Large intestine (tissue), 3 donors: ENCODE data around the gene CEP85. TPM values are rescaled to one million over a fixed set of nuclear protein-coding genes. Genes with fewer than 3 reads are reported as not detected.
A peak's percentile ranks its signal among the peaks of the same experiment; 100 is the strongest.
"Not testable (repeated sequence)": the region's sequence is repeated elsewhere in the genome, so short reads cannot be mapped to it uniquely, and the experiment has no call there.

Experiments
- DNase-seq, 2 donors: peaks; one replicate each; pipeline versions ENCODE4 v3.0.0 to v3.0.0-alpha.2; 2013
- H3K27ac ChIP-seq: one replicate; pipeline ENCODE4 v1.5.1; 2013; ENCODE audit warnings: low read length
- H3K27me3 ChIP-seq: 2 replicates; pipeline ENCODE4 v1.6.1; 2013; ENCODE audit warnings: low read length; ENCODE audit not compliant: control insufficient read depth, insufficient read depth
- H3K36me3 ChIP-seq: 2 replicates; pipeline ENCODE4 v1.6.1; 2013; ENCODE audit warnings: low read length; ENCODE audit not compliant: control insufficient read depth, insufficient read depth
- H3K4me1 ChIP-seq: one replicate; pipeline ENCODE4 v1.6.1; 2013; ENCODE audit warnings: low read length; ENCODE audit not compliant: control insufficient read depth, insufficient read depth
- H3K4me3 ChIP-seq: one replicate; pipeline ENCODE4 v1.5.1; 2013; ENCODE audit warnings: low read length
- H3K9me3 ChIP-seq: one replicate; pipeline ENCODE4 v1.6.1; 2013; ENCODE audit warnings: mild to moderate bottlenecking, low read depth, low read length, moderate library complexity; ENCODE audit not compliant: control insufficient read depth
- WGBS: methylation state at CpG from one replicate; pipeline ENCODE4 v1.1.5; 2013; ENCODE audit warnings: low lambda C conversion rate; ENCODE audit not compliant: insufficient coverage; 5-methylcytosine and 5-hydroxymethylcytosine counted together
- polyA plus RNA-seq: library from polyadenylated mRNA; unstranded; fragments of 120-200 nt; gene quantifications from one replicate; pipeline ENCODE4 v1.2.1, GENCODE V29; 2013

The CEP85 gene
- polyA plus RNA-seq, 1 donor = 11.7 TPM

- Histone ChIP-seq H3K27me3 (peaks cover 10% of the 10 kb centered on the region), H3K4me3 (no peak overlapping the region), H3K4me1 (peaks cover 5% of the 10 kb centered on the region), H3K9me3 (peaks cover 2% of the 10 kb centered on the region), H3K27ac (no peak overlapping the region), H3K36me3 (no peaks in the 10 kb centered on the region)
- no CpG with 5 or more reads among the region's 2 CpGs for WGBS
- no peak for DNase-seq
Measured at GRCh38 chr1:26221094-26221493, 12.9 kb upstream of the CEP85 start.

- Histone ChIP-seq H3K36me3 (no peaks in the 10 kb centered on the region), H3K27me3 (peaks cover 14% of the 10 kb centered on the region), H3K27ac (peak overlapping the region; percentile 30), H3K9me3 (peaks cover 2% of the 10 kb centered on the region), H3K4me1 (peaks cover 5% of the 10 kb centered on the region), H3K4me3 (peak overlapping the region; percentile 69)
- DNase-seq = peak in 1 of 2 donors; percentile 31
- WGBS = no CpG with 5 or more reads among the region's 7 CpGs
Measured at GRCh38 chr1:26224606-26225005, 9.4 kb upstream of the CEP85 start.

GRCh38 chr1:26225033-26225831 is 8.8 kb upstream of the CEP85 start:
- WGBS = no CpG with 5 or more reads among the region's 50 CpGs
- H3K9me3 ChIP-seq = peaks cover 2% of the 10 kb centered on the region

GRCh38 chr1:26230682-26231081 is 3.3 kb upstream of the CEP85 start:
- not testable (repeated sequence) for DNase-seq, H3K27ac ChIP-seq, H3K27me3 ChIP-seq, H3K4me3 ChIP-seq, H3K9me3 ChIP-seq, H3K36me3 ChIP-seq
- peaks cover 10% of the 10 kb centered on the region for H3K4me1 ChIP-seq
- 100% methylated on average over 1 of the region's 2 CpGs for WGBS

More at GRCh38 chr1:26225033-26225831, 8.8 kb upstream of the CEP85 start:
- peak overlapping the region; percentile 77 for H3K27ac ChIP-seq
- H3K4me3 ChIP-seq = peak overlapping the region; percentile 69
- peaks cover 14% of the 10 kb centered on the region for H3K27me3 ChIP-seq
- H3K4me1 ChIP-seq = peaks cover 5% of the 10 kb centered on the region
- no peaks in the 10 kb centered on the region for H3K36me3 ChIP-seq
- peak; percentile 89 to 94 for DNase-seq

- H3K4me3 ChIP-seq = peak overlapping the region; percentile 65
- no CpG with 5 or more reads among the region's 30 CpGs for WGBS
- H3K4me1 ChIP-seq = peaks cover 8% of the 10 kb centered on the region
- H3K27me3 ChIP-seq = no peaks in the 10 kb centered on the region
- H3K9me3 ChIP-seq = no peaks in the 10 kb centered on the region
- no peaks in the 10 kb centered on the region for H3K36me3 ChIP-seq
- H3K27ac ChIP-seq = peak overlapping the region; percentile 89
- DNase-seq = peak in 1 of 2 donors; percentile 61
Measured at GRCh38 chr1:26234644-26235370, 807 bp downstream of the CEP85 start.

- no peak overlapping the region for H3K4me3 ChIP-seq
- no peaks in the 10 kb centered on the region for H3K27me3 ChIP-seq
- WGBS = 90% methylated on average over 3 of the region's 6 CpGs
- H3K9me3 ChIP-seq = no peaks in the 10 kb centered on the region
- no peak for DNase-seq
- peaks cover 8% of the 10 kb centered on the region for H3K4me1 ChIP-seq
- no peaks in the 10 kb centered on the region for H3K36me3 ChIP-seq
- no peak overlapping the region for H3K27ac ChIP-seq
Measured at GRCh38 chr1:26237230-26237966, 3.4 kb downstream of the CEP85 start.

GRCh38 chr1:26239936-26240335 is 5.9 kb downstream of the CEP85 start:
- no peaks in the 10 kb centered on the region for H3K27me3 ChIP-seq
- no peak overlapping the region for H3K27ac ChIP-seq
- H3K4me3 ChIP-seq = no peak overlapping the region
- no CpG with 5 or more reads among the region's 4 CpGs for WGBS
- H3K36me3 ChIP-seq = peaks cover 6% of the 10 kb centered on the region
- no peak for DNase-seq
- no peaks in the 10 kb centered on the region for H3K9me3 ChIP-seq
- peaks cover 4% of the 10 kb centered on the region for H3K4me1 ChIP-seq

- no peaks in the 10 kb centered on the region for H3K27me3 ChIP-seq
- H3K4me1 ChIP-seq = no peaks in the 10 kb centered on the region
- H3K4me3 ChIP-seq = no peak overlapping the region
- no peaks in the 10 kb centered on the region for H3K9me3 ChIP-seq
- H3K36me3 ChIP-seq = peaks cover 18% of the 10 kb centered on the region
- DNase-seq = no peak
- 84% methylated on average over 6 of the region's 7 CpGs for WGBS
- no peak overlapping the region for H3K27ac ChIP-seq
Measured at GRCh38 chr1:26252718-26253117, 18.7 kb downstream of the CEP85 start.

GRCh38 chr1:26254404-26254803 is 20.4 kb downstream of the CEP85 start:
- Histone ChIP-seq H3K4me3 (no peak overlapping the region), H3K36me3 (peaks cover 28% of the 10 kb centered on the region), H3K4me1 (no peaks in the 10 kb centered on the region), H3K27me3 (no peaks in the 10 kb centered on the region), H3K27ac (no peak overlapping the region), H3K9me3 (no peaks in the 10 kb centered on the region)
- no CpG with 5 or more reads among the region's 3 CpGs for WGBS
- DNase-seq = no peak

GRCh38 chr1:26257222-26257621 is 23.2 kb downstream of the CEP85 start:
- Histone ChIP-seq H3K4me3 (no peak overlapping the region), H3K27me3 (no peaks in the 10 kb centered on the region), H3K4me1 (no peaks in the 10 kb centered on the region), H3K27ac (no peak overlapping the region), H3K9me3 (no peaks in the 10 kb centered on the region), H3K36me3 (peaks cover 29% of the 10 kb centered on the region)
- WGBS = no CpG with 5 or more reads among the region's 2 CpGs
- no peak for DNase-seq
